Measurements from ENCODE around the gene PIEZO2.

DNA sequence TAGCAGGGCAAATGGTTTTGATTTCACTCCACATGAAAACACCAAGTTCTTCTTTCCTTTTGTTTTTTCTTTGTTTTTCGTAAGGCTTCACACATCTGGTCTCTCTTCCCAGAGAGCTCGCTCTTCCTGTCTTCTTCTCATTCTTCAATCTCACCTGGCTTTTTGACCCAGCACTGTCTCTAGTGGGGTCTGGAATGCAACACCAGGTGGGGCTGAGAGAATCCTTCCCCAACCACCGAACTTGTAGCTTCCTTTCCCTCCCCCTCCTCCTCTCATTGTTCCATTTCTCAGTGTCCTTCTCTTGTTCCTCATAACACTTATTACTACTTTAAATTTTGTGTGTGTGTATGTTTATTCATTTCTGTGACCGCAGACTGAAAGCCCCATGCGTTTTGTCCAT is 13.5 kb upstream of the PIEZO2 start:
- TF ChIP-seq EZH2 (IDR thresholded peaks at IDR 0.05; ENCODE audit: borderline replicate concordance, low read depth, low read length, poor library complexity, severe bottlenecking): no peak
- TF ChIP-seq, protein P1, sequence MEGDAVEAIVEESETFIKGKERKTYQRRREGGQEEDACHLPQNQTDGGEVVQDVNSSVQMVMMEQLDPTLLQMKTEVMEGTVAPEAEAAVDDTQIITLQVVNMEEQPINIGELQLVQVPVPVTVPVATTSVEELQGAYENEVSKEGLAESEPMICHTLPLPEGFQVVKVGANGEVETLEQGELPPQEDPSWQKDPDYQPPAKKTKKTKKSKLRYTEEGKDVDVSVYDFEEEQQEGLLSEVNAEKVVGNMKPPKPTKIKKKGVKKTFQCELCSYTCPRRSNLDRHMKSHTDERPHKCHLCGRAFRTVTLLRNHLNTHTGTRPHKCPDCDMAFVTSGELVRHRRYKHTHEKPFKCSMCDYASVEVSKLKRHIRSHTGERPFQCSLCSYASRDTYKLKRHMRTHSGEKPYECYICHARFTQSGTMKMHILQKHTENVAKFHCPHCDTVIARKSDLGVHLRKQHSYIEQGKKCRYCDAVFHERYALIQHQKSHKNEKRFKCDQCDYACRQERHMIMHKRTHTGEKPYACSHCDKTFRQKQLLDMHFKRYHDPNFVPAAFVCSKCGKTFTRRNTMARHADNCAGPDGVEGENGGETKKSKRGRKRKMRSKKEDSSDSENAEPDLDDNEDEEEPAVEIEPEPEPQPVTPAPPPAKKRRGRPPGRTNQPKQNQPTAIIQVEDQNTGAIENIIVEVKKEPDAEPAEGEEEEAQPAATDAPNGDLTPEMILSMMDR (conservative IDR thresholded peaks at IDR 0.05; ENCODE audit: low read depth, low read length): no peak
